ENCODE data around the gene RHOH. TPM values are rescaled to one million over a fixed set of nuclear protein-coding genes. Genes with fewer than 3 reads are reported as not detected.

Gene RHOH
- polyA plus RNA-seq, 1 donor (not counting 4 experiments of a cell fraction or from before 2014, with no cell fraction given): 0.04 TPM

- Histone ChIP-seq H2AFZ (ENCODE audit: control insufficient read depth, low read length) (peak overlapping the region; percentile 3), H3K9me3 (ENCODE audit: control insufficient read depth, low read depth, low read length) (no peaks in the 10 kb centered on the region), H3K4me3 (ENCODE audit: control insufficient read depth in 2 of 3, extremely low read depth in 1 of 3, insufficient read depth in 2 of 3, low read depth in 1 of 3, low read length in 3 of 3) (no peak overlapping the region), H3K4me2 (ENCODE audit: control insufficient read depth, extremely low read depth, insufficient read depth, low read depth, low read length) (no peak overlapping the region), H4K20me1 (ENCODE audit: control insufficient read depth, extremely low read depth, insufficient read depth, low read length) (no peaks in the 10 kb centered on the region), H3K27ac (ENCODE audit: control insufficient read depth, insufficient read depth, low read length) (no peak overlapping the region), H3K9ac (ENCODE audit: control insufficient read depth, extremely low read depth, insufficient read depth, low read length) (no peak overlapping the region), H3K4me1 (ENCODE audit: control insufficient read depth, extremely low read depth, insufficient read depth, low read length) (peaks cover 5% of the 10 kb centered on the region), H3K27me3 (ENCODE audit: control insufficient read depth, extremely low read depth, insufficient read depth, low read length) (no peaks in the 10 kb centered on the region), H3K9me1 (ENCODE audit: control insufficient read depth, extremely low read depth, insufficient read depth, low read length) (no peaks in the 10 kb centered on the region), H3K79me2 (ENCODE audit: control insufficient read depth, insufficient read depth, low read length) (no peaks in the 10 kb centered on the region), H3K36me3 (ENCODE audit: control insufficient read depth in 2 of 2, extremely low read depth in 1 of 2, insufficient read depth in 2 of 2, low read length in 2 of 2) (no peaks in the 10 kb centered on the region)
- no peak for TF ChIP-seq EZH2 (IDR thresholded peaks at IDR 0.05; ENCODE audit: low read length)
- no peak for TF ChIP-seq CTCF (optimal IDR thresholded peaks at IDR 0.05 in 1 of 3, IDR thresholded peaks at IDR 0.05 in 1 of 3, conservative IDR thresholded peaks at IDR 0.05 in 1 of 3; ENCODE audit: extremely low read depth in 1 of 3, insufficient read depth in 2 of 3, low read length in 3 of 3)
- dilution Hi-C loops (cut with MboI; ENCODE audit: extremely low pct_ligation_motif_present, low sequenced_read_pairs): no loop called here
- FAIRE-seq (no peak), DNase-seq (ENCODE audit: low read depth, low spot score) (no peak)
Measured at GRCh38 chr4:40194602-40195161, 2.1 kb upstream of the RHOH start.

- H3K27ac ChIP-seq (ENCODE audit: control insufficient read depth, insufficient read depth, low read length): no peak overlapping the region
- H3K9me3 ChIP-seq (ENCODE audit: control insufficient read depth, low read depth, low read length): no peaks in the 10 kb centered on the region
Measured at GRCh38 chr4:40195182-40196177, 1.4 kb upstream of the RHOH start.

More at GRCh38 chr4:40195182-40196177, 1.4 kb upstream of the RHOH start:
- dilution Hi-C loops (cut with MboI; ENCODE audit: extremely low pct_ligation_motif_present, low sequenced_read_pairs): no loop called here
- no peaks in the 10 kb centered on the region for H4K20me1 ChIP-seq (ENCODE audit: control insufficient read depth, extremely low read depth, insufficient read depth, low read length)
- no peaks in the 10 kb centered on the region for H3K27me3 ChIP-seq (ENCODE audit: control insufficient read depth, extremely low read depth, insufficient read depth, low read length)
- no peak overlapping the region for H3K9ac ChIP-seq (ENCODE audit: control insufficient read depth, extremely low read depth, insufficient read depth, low read length)
- TF ChIP-seq EZH2 (IDR thresholded peaks at IDR 0.05; ENCODE audit: low read length) (no peak), CTCF (optimal IDR thresholded peaks at IDR 0.05 in 1 of 3, IDR thresholded peaks at IDR 0.05 in 1 of 3, conservative IDR thresholded peaks at IDR 0.05 in 1 of 3; ENCODE audit: extremely low read depth in 1 of 3, insufficient read depth in 2 of 3, low read length in 3 of 3) (no peak)
- H3K79me2 ChIP-seq (ENCODE audit: control insufficient read depth, insufficient read depth, low read length): no peaks in the 10 kb centered on the region
- no peak overlapping the region for H3K4me3 ChIP-seq (ENCODE audit: control insufficient read depth in 2 of 3, extremely low read depth in 1 of 3, insufficient read depth in 2 of 3, low read depth in 1 of 3, low read length in 3 of 3)
- no peaks in the 10 kb centered on the region for H3K36me3 ChIP-seq (ENCODE audit: control insufficient read depth in 2 of 2, extremely low read depth in 1 of 2, insufficient read depth in 2 of 2, low read length in 2 of 2)
- no peaks in the 10 kb centered on the region for H3K9me1 ChIP-seq (ENCODE audit: control insufficient read depth, extremely low read depth, insufficient read depth, low read length)
- no peak overlapping the region for H3K4me2 ChIP-seq (ENCODE audit: control insufficient read depth, extremely low read depth, insufficient read depth, low read depth, low read length)
- H3K4me1 ChIP-seq (ENCODE audit: control insufficient read depth, extremely low read depth, insufficient read depth, low read length): peaks cover 5% of the 10 kb centered on the region
- DNase-seq (ENCODE audit: low read depth, low spot score): no peak
- H2AFZ ChIP-seq (ENCODE audit: control insufficient read depth, low read length): no peak overlapping the region
- FAIRE-seq: no peak

Data from keratinocyte (primary cell).